Nephron progenitor cell (in vitro differentiated cells): Measurements from ENCODE around the gene PCSK5.

Experiments
- DNase-seq: peaks from one replicate; pipeline ENCODE4 v3.0.0; 2021
- H3K27ac Mint-ChIP-seq: 2 replicates; pipeline ENCODE4 v1.8.0; 2021; ENCODE audit warnings: mild to moderate bottlenecking, moderate library complexity, mixed read lengths
- H3K27me3 Mint-ChIP-seq: 2 replicates; pipeline ENCODE4 v1.8.0; 2021; ENCODE audit warnings: mild to moderate bottlenecking, low read depth, mixed read lengths; ENCODE audit not compliant: poor library complexity
- H3K36me3 Mint-ChIP-seq: 2 replicates; pipeline ENCODE4 v1.8.0; 2021; ENCODE audit warnings: low read depth, mixed read lengths
- H3K4me1 Mint-ChIP-seq: 2 replicates; pipeline ENCODE4 v1.8.0; 2021; ENCODE audit warnings: mixed read lengths
- H3K4me3 Mint-ChIP-seq: 2 replicates; pipeline ENCODE4 v1.8.0; 2021; ENCODE audit warnings: mild to moderate bottlenecking, moderate library complexity, mixed read lengths
- H3K9me3 Mint-ChIP-seq: 2 replicates; pipeline ENCODE4 v1.8.0; 2021; ENCODE audit warnings: mild to moderate bottlenecking, moderate library complexity, mixed read lengths
- TF ChIP-seq, protein P1 (sequence below): fragments of 200-600 bp; sonication (generic); IDR thresholded peaks from 2 replicates; pipeline ENCODE4 v1.5.0; 2021; ENCODE audit warnings: antibody characterized with exemption

The PCSK5 gene

DNA sequence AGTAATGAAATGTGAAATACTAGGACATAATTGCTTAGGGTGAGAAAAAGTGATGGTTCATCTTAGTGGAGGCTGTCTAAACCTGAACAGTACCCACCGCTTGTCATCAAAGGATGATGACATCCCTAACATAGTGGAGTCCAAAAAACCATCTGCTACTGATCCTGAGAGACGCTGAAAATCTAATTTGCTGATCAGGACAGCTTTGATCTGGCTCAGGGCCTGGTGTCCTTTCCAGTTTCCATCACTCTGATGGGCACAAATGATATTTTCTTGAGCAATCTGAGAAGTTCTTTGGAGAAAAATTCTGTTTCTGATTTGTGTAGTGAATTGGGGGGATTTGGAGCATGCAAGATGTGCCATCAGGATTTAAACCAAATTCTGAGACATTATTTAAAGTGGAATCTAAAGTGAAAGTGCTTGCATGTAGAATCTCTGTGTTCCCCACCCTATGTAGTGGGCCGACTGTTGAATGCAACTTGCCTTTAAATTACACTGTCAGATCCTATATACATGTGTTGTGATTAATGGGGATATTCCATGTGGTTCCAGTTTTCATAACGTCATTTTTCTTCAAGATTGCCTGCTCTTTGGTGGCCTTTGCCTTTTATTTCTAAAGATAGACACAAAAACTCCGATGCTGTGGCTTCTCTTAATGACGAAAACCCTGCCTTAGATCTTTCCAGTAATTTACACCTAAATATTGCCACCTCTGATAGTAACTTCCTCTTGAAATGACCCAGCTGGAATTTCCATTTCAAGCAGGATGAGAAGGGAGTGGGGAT is 213.2 kb downstream of the PCSK5 start:
- H3K27me3 Mint-ChIP-seq = no peaks in the 10 kb centered on the region
- H3K27ac Mint-ChIP-seq = peak overlapping the region; percentile 6
- H3K9me3 Mint-ChIP-seq = no peaks in the 10 kb centered on the region
- H3K4me3 Mint-ChIP-seq = peak overlapping the region; percentile 2
- TF ChIP-seq, protein P1, sequence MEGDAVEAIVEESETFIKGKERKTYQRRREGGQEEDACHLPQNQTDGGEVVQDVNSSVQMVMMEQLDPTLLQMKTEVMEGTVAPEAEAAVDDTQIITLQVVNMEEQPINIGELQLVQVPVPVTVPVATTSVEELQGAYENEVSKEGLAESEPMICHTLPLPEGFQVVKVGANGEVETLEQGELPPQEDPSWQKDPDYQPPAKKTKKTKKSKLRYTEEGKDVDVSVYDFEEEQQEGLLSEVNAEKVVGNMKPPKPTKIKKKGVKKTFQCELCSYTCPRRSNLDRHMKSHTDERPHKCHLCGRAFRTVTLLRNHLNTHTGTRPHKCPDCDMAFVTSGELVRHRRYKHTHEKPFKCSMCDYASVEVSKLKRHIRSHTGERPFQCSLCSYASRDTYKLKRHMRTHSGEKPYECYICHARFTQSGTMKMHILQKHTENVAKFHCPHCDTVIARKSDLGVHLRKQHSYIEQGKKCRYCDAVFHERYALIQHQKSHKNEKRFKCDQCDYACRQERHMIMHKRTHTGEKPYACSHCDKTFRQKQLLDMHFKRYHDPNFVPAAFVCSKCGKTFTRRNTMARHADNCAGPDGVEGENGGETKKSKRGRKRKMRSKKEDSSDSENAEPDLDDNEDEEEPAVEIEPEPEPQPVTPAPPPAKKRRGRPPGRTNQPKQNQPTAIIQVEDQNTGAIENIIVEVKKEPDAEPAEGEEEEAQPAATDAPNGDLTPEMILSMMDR = no peak
- peaks cover 75% of the 10 kb centered on the region for H3K4me1 Mint-ChIP-seq
- H3K36me3 Mint-ChIP-seq = peaks cover 63% of the 10 kb centered on the region
- no peak for DNase-seq

DNA sequence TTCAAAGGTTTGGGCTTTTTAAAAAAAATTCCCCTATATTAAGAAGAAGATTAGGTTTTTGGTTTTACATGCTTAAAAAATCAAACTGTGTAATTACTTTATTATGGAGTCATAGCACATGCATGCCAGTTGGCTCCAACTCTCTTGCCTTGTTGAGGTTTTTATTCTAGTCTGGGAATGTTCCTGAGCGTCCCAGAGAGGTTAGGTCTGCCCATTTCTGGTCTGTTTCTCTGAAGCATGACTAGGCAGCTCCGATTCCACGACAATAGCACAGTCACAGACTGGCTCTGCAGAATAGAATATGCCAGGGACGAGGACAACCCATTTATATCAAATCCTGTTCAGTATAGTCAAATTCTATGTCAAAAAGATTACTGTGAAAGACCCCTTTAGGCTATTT is 217.0 kb downstream of the PCSK5 start:
- H3K36me3 Mint-ChIP-seq = peaks cover 66% of the 10 kb centered on the region
- no peak for DNase-seq
- H3K27ac Mint-ChIP-seq = peak overlapping the region; percentile 60
- H3K9me3 Mint-ChIP-seq = no peaks in the 10 kb centered on the region
- no peak overlapping the region for H3K4me3 Mint-ChIP-seq
- H3K27me3 Mint-ChIP-seq = no peaks in the 10 kb centered on the region
- TF ChIP-seq, protein P1 = no peak
- H3K4me1 Mint-ChIP-seq = peaks cover 57% of the 10 kb centered on the region

DNA sequence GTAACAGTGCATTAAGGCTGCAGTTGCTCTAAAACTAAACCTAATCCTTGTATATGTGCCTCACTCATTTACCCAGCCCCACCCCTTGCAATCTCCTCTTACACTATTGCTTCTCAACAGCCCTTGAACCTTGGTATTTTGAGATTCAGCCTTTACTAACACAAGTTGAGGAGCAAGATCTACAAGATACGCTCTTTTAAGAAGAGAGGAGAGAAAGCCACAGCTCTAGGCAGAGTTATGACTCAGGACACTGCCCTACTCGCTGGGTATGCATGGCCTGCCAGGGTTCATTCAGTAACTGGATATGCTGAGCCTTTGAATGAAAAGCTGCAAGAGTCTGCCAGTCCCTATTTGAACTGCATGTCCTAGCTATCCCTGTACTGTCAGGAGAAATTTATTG is 219.5 kb downstream of the PCSK5 start:
- TF ChIP-seq, protein P1 = no peak
- Mint-ChIP-seq H3K27me3 (no peaks in the 10 kb centered on the region), H3K27ac (peak overlapping the region; percentile 96), H3K36me3 (peaks cover 55% of the 10 kb centered on the region), H3K4me1 (peaks cover 33% of the 10 kb centered on the region), H3K4me3 (no peak overlapping the region), H3K9me3 (no peaks in the 10 kb centered on the region)
- DNase-seq = peak; percentile 3

DNA sequence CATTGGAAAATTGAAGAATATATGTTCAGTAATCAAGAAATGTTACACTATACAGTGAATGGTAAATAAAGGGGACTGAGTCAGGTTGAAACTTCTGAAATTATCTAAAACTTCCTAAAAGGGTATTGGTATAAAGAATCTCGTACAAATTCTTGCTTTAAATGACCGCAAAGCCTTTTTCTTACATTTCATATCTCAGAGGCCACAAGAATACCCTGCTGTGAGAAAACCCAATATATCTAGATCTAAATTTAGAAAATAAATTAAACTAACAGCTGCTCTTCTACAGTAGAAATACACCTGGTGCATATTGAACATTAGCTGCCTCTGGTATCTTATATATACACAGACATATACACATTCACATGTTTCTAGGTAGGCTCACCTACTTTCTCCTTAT is 221.7 kb downstream of the PCSK5 start:
- TF ChIP-seq, protein P1 = no peak
- no peaks in the 10 kb centered on the region for H3K9me3 Mint-ChIP-seq
- H3K27ac Mint-ChIP-seq = no peak overlapping the region
- H3K27me3 Mint-ChIP-seq = no peaks in the 10 kb centered on the region
- peaks cover 45% of the 10 kb centered on the region for H3K36me3 Mint-ChIP-seq
- peaks cover 19% of the 10 kb centered on the region for H3K4me1 Mint-ChIP-seq
- H3K4me3 Mint-ChIP-seq = no peak overlapping the region
- no peak for DNase-seq

DNA sequence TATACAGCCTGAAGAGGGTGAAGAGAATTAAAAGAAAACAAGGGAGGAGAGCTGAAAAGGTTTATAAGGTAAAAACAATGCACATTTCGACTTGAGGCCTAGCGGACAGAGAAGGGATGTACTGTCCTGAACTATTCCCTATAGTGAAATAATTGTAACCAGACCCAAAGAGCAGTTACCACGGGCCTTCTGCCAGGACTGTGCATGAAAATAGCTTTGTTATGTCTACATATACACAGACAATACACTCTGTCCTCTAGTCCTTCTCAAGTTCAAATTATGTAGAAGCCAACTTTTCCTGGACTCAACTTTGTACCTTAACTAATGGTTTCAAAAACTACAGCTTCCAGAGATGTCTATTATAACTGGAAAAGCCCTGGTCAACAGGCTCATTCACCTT is 223.7 kb downstream of the PCSK5 start:
- H3K4me1 Mint-ChIP-seq = peaks cover 13% of the 10 kb centered on the region
- H3K27me3 Mint-ChIP-seq = no peaks in the 10 kb centered on the region
- H3K9me3 Mint-ChIP-seq = no peaks in the 10 kb centered on the region
- peaks cover 27% of the 10 kb centered on the region for H3K36me3 Mint-ChIP-seq
- TF ChIP-seq, protein P1 = no peak
- H3K4me3 Mint-ChIP-seq = no peak overlapping the region
- peak overlapping the region; percentile 28 for H3K27ac Mint-ChIP-seq
- no peak for DNase-seq

DNA sequence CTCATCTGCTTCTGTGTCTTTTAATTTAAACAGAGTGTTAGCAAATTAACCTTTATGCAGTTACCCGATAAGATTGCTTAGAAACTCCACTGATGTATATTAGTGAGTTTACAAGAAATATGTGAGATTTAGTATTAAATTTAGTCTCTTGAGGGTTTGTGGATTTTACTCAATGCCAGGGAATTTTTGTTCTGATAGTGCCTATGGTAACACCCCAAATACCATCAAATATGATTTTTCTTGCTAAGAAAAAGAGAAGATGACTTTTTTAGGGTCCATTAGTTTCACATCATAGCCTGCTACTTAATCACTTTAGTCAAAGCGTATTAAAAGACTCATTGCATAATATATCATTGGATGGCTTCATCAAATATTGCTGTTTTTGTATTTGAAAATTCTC is 224.9 kb downstream of the PCSK5 start:
- TF ChIP-seq, protein P1 = no peak
- no peak for DNase-seq
- H3K4me3 Mint-ChIP-seq = no peak overlapping the region
- H3K27ac Mint-ChIP-seq = no peak overlapping the region
- no peaks in the 10 kb centered on the region for H3K9me3 Mint-ChIP-seq
- H3K36me3 Mint-ChIP-seq = peaks cover 28% of the 10 kb centered on the region
- no peaks in the 10 kb centered on the region for H3K27me3 Mint-ChIP-seq
- peaks cover 3% of the 10 kb centered on the region for H3K4me1 Mint-ChIP-seq
